GM12874 (cell line): ENCODE results near the gene ATAD1.

ENCODE experiments used
- CTCF ChIP-seq: IDR thresholded peaks from 2 replicates; pipeline ENCODE4 v1.5.1; 2011; ENCODE audit warnings: low read depth, mild to moderate bottlenecking, control low read depth, low read length, moderate library complexity; ENCODE audit not compliant: insufficient read depth

The ATAD1 gene

GRCh38 chr10:87705339-87705738 lies 112.7 kb downstream of the ATAD1 start:
- no peak for TF ChIP-seq CTCF

- no peak for TF ChIP-seq CTCF
Observed at GRCh38 chr10:87703771-87704170, 114.3 kb downstream of the ATAD1 start.

GRCh38 chr10:87702973-87703294 lies 115.1 kb downstream of the ATAD1 start:
- TF ChIP-seq CTCF: no peak

GRCh38 chr10:87702260-87702972 lies 115.6 kb downstream of the ATAD1 start:
- no peak for TF ChIP-seq CTCF
